Peyer's patch (tissue), 4 donors: ENCODE results near the gene NFIX. TPM values are rescaled to one million over a fixed set of nuclear protein-coding genes. Genes with fewer than 3 reads are reported as not detected.

Source experiments
- DNase-seq, 3 donors: peaks; one replicate each; pipeline ENCODE4 v3.0.0-alpha.2; 2017 to 2019
- H3K27ac ChIP-seq, 4 donors: fragments of 200-600 bp; sonication (generic); one replicate each; pipeline ENCODE4 v1.5.1; 2016 to 2019
- H3K27me3 ChIP-seq, 2 donors: fragments of 200-600 bp; sonication (generic); one replicate each; pipeline ENCODE4 v1.5.1; 2019
- H3K36me3 ChIP-seq, 3 donors: fragments of 200-600 bp; sonication (generic); one replicate each; pipeline ENCODE4 v1.5.1; 2016 to 2019
- H3K4me1 ChIP-seq, 4 donors: fragments of 200-600 bp; sonication (generic); one replicate each; pipeline ENCODE4 v1.5.1; 2016 to 2019
- H3K4me3 ChIP-seq, 4 donors: fragments of 200-600 bp; sonication (generic); 1 replicate in 3 of 4; 2 replicates in 1 of 4; pipeline ENCODE4 v1.5.1; 2016 to 2019; ENCODE audit warnings: mild to moderate bottlenecking in 1 of 4
- H3K9me3 ChIP-seq, 4 donors: fragments of 200-600 bp; sonication (generic); one replicate each; pipeline ENCODE4 v1.5.1; 2016 to 2019; ENCODE audit warnings: mild to moderate bottlenecking in 1 of 4
- CTCF ChIP-seq, 6 experiments: fragments of 450-650 bp in 4 of 6; fragments of 200-600 bp in 2 of 6; sonication (generic) in 1 of 6; IDR thresholded peaks; one replicate each; pipeline ENCODE4 v1.5.1; 2017 to 2019; ENCODE audit warnings: antibody characterized with exemption in 6 of 6, mild to moderate bottlenecking in 3 of 6, moderate library complexity in 1 of 6
- POLR2A ChIP-seq, 2 donors: fragments of 450-650 bp; IDR thresholded peaks; one replicate each; pipeline ENCODE4 v1.5.1; 2017; ENCODE audit warnings: antibody characterized with exemption in 2 of 2, mild to moderate bottlenecking in 2 of 2, moderate library complexity in 2 of 2
- total RNA-seq, 4 donors: library from RNA; depleted of rRNA; stranded (reverse); fragments of >200 nt; gene quantifications; one replicate each; pipeline ENCODE4 v1.1.0, GENCODE V29; 2016

The NFIX gene
- total RNA-seq, 4 donors from 2014 or later: 13.5 to 56.9 (median 40.0) TPM

GRCh38 chr19:13005253-13005652, 10.0 kb downstream of the NFIX start:
- Histone ChIP-seq H3K36me3 (no peaks in the 10 kb centered on the region), H3K4me1 (peaks cover 0 to 61% (median 0%) of the 10 kb centered on the region in 4 donors), H3K4me3 (no peak overlapping the region), H3K9me3 (peaks cover 0 to 3% (median 0%) of the 10 kb centered on the region in 4 donors), H3K27ac (peak overlapping the region in 1 of 4 donors; percentile 16), H3K27me3 (no peaks in the 10 kb centered on the region)
- no peak for DNase-seq
- TF ChIP-seq POLR2A (IDR thresholded peaks at IDR 0.05) (no peak), CTCF (IDR thresholded peaks at IDR 0.05) (no peak)

- peaks cover 0 to 3% (median 0%) of the 10 kb centered on the region in 4 donors for H3K9me3 ChIP-seq
- peak overlapping the region in 1 of 4 donors; percentile 64 for H3K27ac ChIP-seq
- TF ChIP-seq CTCF (IDR thresholded peaks at IDR 0.05) (no peak), POLR2A (IDR thresholded peaks at IDR 0.05) (no peak)
- DNase-seq: no peak
- H3K36me3 ChIP-seq: no peaks in the 10 kb centered on the region
- H3K4me1 ChIP-seq: peaks cover 0 to 65% (median 0%) of the 10 kb centered on the region in 4 donors
- no peaks in the 10 kb centered on the region for H3K27me3 ChIP-seq
- no peak overlapping the region for H3K4me3 ChIP-seq
Measured at GRCh38 chr19:13005861-13006370, 10.6 kb downstream of the NFIX start.

- no peak for DNase-seq
- peak overlapping the region in 1 of 4 donors; percentile 64 for H3K27ac ChIP-seq
- no peaks in the 10 kb centered on the region for H3K36me3 ChIP-seq
- peaks cover 0 to 72% (median 0%) of the 10 kb centered on the region in 4 donors for H3K4me1 ChIP-seq
- no peak for TF ChIP-seq CTCF (IDR thresholded peaks at IDR 0.05)
- TF ChIP-seq POLR2A (IDR thresholded peaks at IDR 0.05): no peak
- peaks cover 0 to 3% (median 0%) of the 10 kb centered on the region in 4 donors for H3K9me3 ChIP-seq
- no peaks in the 10 kb centered on the region for H3K27me3 ChIP-seq
- no peak overlapping the region for H3K4me3 ChIP-seq
Measured at GRCh38 chr19:13006431-13007281, 11.4 kb downstream of the NFIX start.

GRCh38 chr19:13007292-13008045, 12.2 kb downstream of the NFIX start:
- Histone ChIP-seq H3K27me3 (no peaks in the 10 kb centered on the region), H3K36me3 (no peaks in the 10 kb centered on the region), H3K4me1 (peaks cover 0 to 77% (median under 1%) of the 10 kb centered on the region in 4 donors), H3K4me3 (no peak overlapping the region), H3K27ac (peak overlapping the region in 1 of 4 donors; percentile 64), H3K9me3 (peaks cover 0 to 3% (median 0%) of the 10 kb centered on the region in 4 donors)
- TF ChIP-seq POLR2A (IDR thresholded peaks at IDR 0.05) (no peak), CTCF (IDR thresholded peaks at IDR 0.05) (no peak)
- no peak for DNase-seq

- DNase-seq: no peak
- TF ChIP-seq CTCF (IDR thresholded peaks at IDR 0.05) (no peak), POLR2A (IDR thresholded peaks at IDR 0.05) (no peak)
- peaks cover 0 to 3% (median 0%) of the 10 kb centered on the region in 4 donors for H3K9me3 ChIP-seq
- H3K27me3 ChIP-seq: no peaks in the 10 kb centered on the region
- H3K27ac ChIP-seq: peak overlapping the region in 2 of 4 donors; percentile 13 to 64
- no peaks in the 10 kb centered on the region for H3K36me3 ChIP-seq
- peaks cover 0 to 78% (median 4%) of the 10 kb centered on the region in 4 donors for H3K4me1 ChIP-seq
- H3K4me3 ChIP-seq: no peak overlapping the region
Measured at GRCh38 chr19:13008926-13009787, 13.9 kb downstream of the NFIX start.
